DMS114 treated with DMSO at 0.1 percent for 48 hours (cell line): ENCODE results near the gene MSMO1.
"Not testable (repeated sequence)": the region's sequence is repeated elsewhere in the genome, so short reads cannot be mapped to it uniquely, and the experiment has no call there.

ENCODE experiments used
- DNase-seq: peaks from one replicate; lab custom pipeline; 2025; ENCODE audit not compliant: unreplicated experiment; lab: John Stamatoyannopoulos, UW

MSMO1 gene

GRCh38 chr4:165327211-165328100, at the start of gene MSMO1:
Gene MSMO1, plus strand, starts transcription at chr4:165327669. Its CDS starts 5,702 bp downstream, at chr4:165333371.
- peak; percentile 94 for DNase-seq

GRCh38 chr4:165279531-165279930, 47.9 kb upstream of the MSMO1 start:
- not testable (repeated sequence) for DNase-seq

- not testable (repeated sequence) for DNase-seq
These were observed 42.8 kb upstream of the MSMO1 start for GRCh38 chr4:165284697-165285096.

- DNase-seq: not testable (repeated sequence)
These were observed 40.7 kb upstream of the MSMO1 start for GRCh38 chr4:165286619-165287340.

GRCh38 chr4:165288226-165288625, 39.2 kb upstream of the MSMO1 start:
- DNase-seq: no peak

- no peak for DNase-seq
These were observed 38.6 kb upstream of the MSMO1 start for GRCh38 chr4:165288639-165289422.

GRCh38 chr4:165289423-165289785, 38.1 kb upstream of the MSMO1 start:
- no peak for DNase-seq

- DNase-seq: no peak
These were observed 34.4 kb upstream of the MSMO1 start for GRCh38 chr4:165293061-165293460.

GRCh38 chr4:165293927-165294649, 33.4 kb upstream of the MSMO1 start:
- no peak for DNase-seq

- DNase-seq: no peak
These were observed 32.6 kb upstream of the MSMO1 start for GRCh38 chr4:165294907-165295306.

- DNase-seq: no peak
These were observed 29.8 kb upstream of the MSMO1 start for GRCh38 chr4:165297626-165298025.

GRCh38 chr4:165299399-165300060, 27.9 kb upstream of the MSMO1 start:
- DNase-seq: no peak

- no peak for DNase-seq
These were observed 25.6 kb upstream of the MSMO1 start for GRCh38 chr4:165301833-165302232.

GRCh38 chr4:165302658-165303057, 24.8 kb upstream of the MSMO1 start:
- DNase-seq: no peak

- DNase-seq: no peak
These were observed 19.3 kb upstream of the MSMO1 start for GRCh38 chr4:165308166-165308565.

GRCh38 chr4:165308606-165309005, 18.9 kb upstream of the MSMO1 start:
- DNase-seq: no peak

- no peak for DNase-seq
These were observed 18.0 kb upstream of the MSMO1 start for GRCh38 chr4:165309456-165309855.

GRCh38 chr4:165312506-165312905, 15.0 kb upstream of the MSMO1 start:
- DNase-seq: no peak

GRCh38 chr4:165319030-165319429, 8.4 kb upstream of the MSMO1 start:
- no peak for DNase-seq

- no peak for DNase-seq
These were observed 8.0 kb upstream of the MSMO1 start for GRCh38 chr4:165319509-165319908.
